Lower lobe of right lung (tissue), 2 donors: ENCODE measurements around the gene KLHL4. TPM values are rescaled to one million over a fixed set of nuclear protein-coding genes. Genes with fewer than 3 reads are reported as not detected.
A peak's percentile ranks its signal among the peaks of the same experiment; 100 is the strongest.
"Not testable (repeated sequence)": the region's sequence is repeated elsewhere in the genome, so short reads cannot be mapped to it uniquely, and the experiment has no call there.

Source experiments
- ATAC-seq, 2 donors: fragments of 200-7000 bp; cut with Tn5 transposase; one replicate each; pipeline ENCODE4 v1.9.1; 2020 to 2022; ENCODE audit warnings: mild to moderate bottlenecking in 2 of 2, moderate library complexity in 2 of 2
- DNase-seq: peaks from one replicate; pipeline ENCODE4 v3.0.0-alpha.2; 2020
- H3K27ac ChIP-seq: fragments of 200-600 bp; one replicate; pipeline ENCODE4 v1.8.0; 2022
- H3K27me3 ChIP-seq: fragments of 200-600 bp; one replicate; pipeline ENCODE4 v1.8.0; 2022; ENCODE audit warnings: low read depth
- H3K36me3 ChIP-seq: fragments of 200-600 bp; one replicate; pipeline ENCODE4 v1.8.0; 2022; ENCODE audit warnings: mild to moderate bottlenecking
- H3K4me1 ChIP-seq: fragments of 200-600 bp; one replicate; pipeline ENCODE4 v1.8.0; 2022
- H3K4me3 ChIP-seq: fragments of 200-600 bp; one replicate; pipeline ENCODE4 v1.8.0; 2022; ENCODE audit warnings: mild to moderate bottlenecking
- H3K9me3 ChIP-seq: fragments of 200-600 bp; one replicate; pipeline ENCODE4 v1.8.0; 2022
- CTCF ChIP-seq: fragments of 200-600 bp; IDR thresholded peaks from one replicate; pipeline ENCODE4 v1.8.0; 2022; ENCODE audit warnings: antibody characterized with exemption, mild to moderate bottlenecking
- intact Hi-C: fragments of 100-400 bp; cut with DNase I; formaldehyde crosslinking; loops from one replicate; pipeline ENCODE4 v1.11.0; 2022
- long read RNA-seq: library from polyadenylated mRNA; unstranded; transcript quantifications from one replicate; pipeline ENCODE4 v2.0.0, GENCODE V29; 2021
- total RNA-seq: library from RNA; stranded (reverse); fragmentation: NEBNext Ultra II Directional; extraction: Animal tissue kit (Norgen Biotek cat#: 25700); gene quantifications from one replicate; pipeline ENCODE4 v1.2.1, GENCODE V29; 2021
- donor health status: DM: no; HTN: yes; CAD: no; lungs with severe emphysema.

The KLHL4 gene
- total RNA-seq = 1.6 TPM
- long read RNA-seq, full-length matches to known transcripts = 2 of 3 reads
- long read RNA-seq, partial matches to known transcripts = 1 of 3 reads
- long read RNA-seq, other reads (novel, unspliced or antisense) = 0 of 3 reads

DNA sequence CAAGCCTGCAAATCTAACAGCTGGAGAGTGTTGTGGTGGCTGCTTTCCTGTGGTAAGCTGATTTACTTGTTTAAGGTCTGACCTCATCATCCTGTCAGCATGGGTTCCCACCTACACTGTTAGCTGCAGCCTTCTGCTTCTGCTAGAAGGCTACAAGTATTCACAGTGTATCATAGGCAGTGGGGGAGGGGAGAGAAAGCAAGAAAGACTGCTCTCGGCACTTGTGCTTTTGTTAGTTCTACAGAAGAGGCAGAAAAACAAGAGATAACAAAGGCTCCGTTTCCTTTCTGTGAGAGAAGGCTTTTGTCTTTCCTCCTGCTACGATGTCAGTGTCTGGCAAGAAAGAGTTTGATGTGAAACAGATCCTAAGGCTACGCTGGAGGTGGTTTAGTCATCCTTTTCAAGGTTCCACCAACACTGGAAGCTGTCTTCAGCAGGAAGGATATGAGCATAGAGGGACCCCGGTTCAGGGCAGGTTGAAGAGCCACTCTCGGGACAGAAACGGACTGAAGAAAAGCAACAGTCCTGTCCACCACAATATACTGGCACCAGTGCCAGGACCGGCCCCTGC, at the start of gene KLHL4:
TSS of gene KLHL4 (plus strand) at position 232 of the 571 bp plus-strand sequence. CDS start at position 324, 92 bp downstream.
- no peaks in the 10 kb centered on the region for H3K9me3 ChIP-seq
- DNase-seq (no peak), ATAC-seq (no peak)
- intact Hi-C loops = no loop called here
- H3K27me3 ChIP-seq = no peaks in the 10 kb centered on the region
- H3K36me3 ChIP-seq = no peaks in the 10 kb centered on the region
- peak within 1 kb of the TSS; percentile 29 for H3K4me3 ChIP-seq
- H3K27ac ChIP-seq = no peak within 1 kb of the TSS
- no peaks in the 10 kb centered on the region for H3K4me1 ChIP-seq
- no peak for TF ChIP-seq CTCF

DNA sequence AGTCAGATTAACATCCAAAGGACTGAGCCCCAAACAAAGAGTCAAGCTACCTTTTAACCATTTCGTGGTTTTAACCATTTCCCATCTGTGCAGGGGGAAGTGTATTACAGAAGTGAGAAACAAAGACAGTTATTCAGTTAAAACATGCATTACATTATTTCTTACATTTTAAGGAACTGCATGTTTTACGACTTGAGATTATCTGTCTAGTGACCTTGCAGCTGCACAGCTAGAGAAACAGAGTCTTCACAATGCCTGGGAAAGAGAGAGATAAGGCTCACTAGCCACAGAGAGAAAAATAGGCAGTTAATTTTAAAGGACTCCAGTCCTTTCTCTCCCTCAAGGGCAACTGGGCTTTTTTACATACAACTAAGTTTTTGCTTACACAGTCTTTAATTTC, 48.7 kb upstream of the KLHL4 start:
- Histone ChIP-seq H3K27ac (no peak overlapping the region), H3K9me3 (no peaks in the 10 kb centered on the region), H3K4me1 (no peaks in the 10 kb centered on the region), H3K4me3 (no peak overlapping the region), H3K27me3 (no peaks in the 10 kb centered on the region), H3K36me3 (no peaks in the 10 kb centered on the region)
- ATAC-seq = no peak
- intact Hi-C loops = no loop called here
- no peak for TF ChIP-seq CTCF
- no peak for DNase-seq

DNA sequence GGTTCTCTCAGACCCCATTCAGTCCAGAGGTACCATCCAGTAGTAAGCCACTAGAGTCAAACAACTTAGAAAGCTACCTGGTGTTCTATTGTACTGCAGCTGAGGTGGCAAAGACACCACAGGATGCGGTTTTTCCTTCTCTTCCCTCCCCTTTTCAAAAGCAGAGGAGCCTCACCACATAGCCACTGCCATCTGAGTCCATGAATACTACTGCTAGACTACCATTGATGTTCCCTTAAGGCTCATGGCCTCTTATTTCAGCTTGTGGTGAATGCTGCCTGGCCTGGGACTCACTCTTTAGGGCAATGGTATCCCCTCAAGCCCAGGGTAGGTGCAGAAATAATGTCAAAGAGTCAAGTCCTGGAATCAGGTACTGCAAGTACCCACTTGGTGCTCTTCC, 41.8 kb upstream of the KLHL4 start:
- intact Hi-C loops = no loop called here
- TF ChIP-seq CTCF = no peak
- no peaks in the 10 kb centered on the region for H3K9me3 ChIP-seq
- H3K4me3 ChIP-seq = no peak overlapping the region
- H3K4me1 ChIP-seq = no peaks in the 10 kb centered on the region
- no peaks in the 10 kb centered on the region for H3K27me3 ChIP-seq
- no peaks in the 10 kb centered on the region for H3K36me3 ChIP-seq
- no peak for ATAC-seq
- H3K27ac ChIP-seq = no peak overlapping the region
- DNase-seq = no peak

DNA sequence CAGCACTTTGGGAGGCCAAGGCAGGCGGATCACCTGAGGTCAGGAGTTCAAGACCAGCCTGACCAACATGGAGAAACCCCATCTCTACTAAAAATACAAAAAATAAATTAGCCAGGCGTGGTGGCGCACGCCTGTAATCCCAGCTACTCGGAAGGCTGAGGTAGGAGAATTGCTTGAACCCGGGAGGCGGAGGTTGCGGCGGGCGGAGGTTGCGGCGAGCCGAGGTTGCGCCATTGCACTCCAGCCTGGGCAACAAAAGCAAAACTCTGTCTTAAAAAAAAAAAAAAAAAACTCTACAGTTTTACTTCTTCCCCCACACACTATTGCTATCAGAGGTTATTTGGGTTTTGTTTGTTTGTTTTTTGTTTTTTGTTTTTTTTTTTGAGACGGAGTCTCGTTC, 38.9 kb upstream of the KLHL4 start:
- H3K27ac ChIP-seq, DNase-seq, intact Hi-C loops, ATAC-seq, H3K4me3 ChIP-seq, H3K27me3 ChIP-seq, H3K4me1 ChIP-seq, H3K36me3 ChIP-seq, H3K9me3 ChIP-seq: not testable (repeated sequence)

- Histone ChIP-seq H3K4me3 (no peak overlapping the region), H3K36me3 (no peaks in the 10 kb centered on the region), H3K27me3 (no peaks in the 10 kb centered on the region), H3K27ac (no peak overlapping the region), H3K9me3 (no peaks in the 10 kb centered on the region), H3K4me1 (no peaks in the 10 kb centered on the region)
- DNase-seq = no peak
- TF ChIP-seq CTCF = no peak
- ATAC-seq = no peak
- intact Hi-C loops = no loop called here
Measured at GRCh38 chrX:87489071-87489470, 28.5 kb upstream of the KLHL4 start.

DNA sequence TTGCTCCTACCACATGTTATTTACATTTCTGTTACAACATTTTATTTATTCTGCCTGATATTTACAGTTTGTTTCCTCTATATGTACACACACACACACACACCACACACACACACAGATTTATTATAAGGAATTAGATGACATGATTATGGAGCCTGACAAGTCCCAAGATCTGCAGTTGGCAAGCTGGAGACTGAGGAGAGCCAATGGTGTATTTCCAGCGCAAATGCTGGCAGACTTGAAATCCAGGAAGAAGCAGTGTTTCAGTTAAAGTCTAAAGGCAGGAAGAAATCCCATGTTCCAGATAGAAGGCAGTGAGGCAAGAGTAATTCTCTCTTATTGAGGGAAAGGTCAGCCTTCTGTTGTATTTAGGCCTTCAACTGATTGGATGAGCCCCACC, 1.8 kb upstream of the KLHL4 start:
- intact Hi-C loops = no loop called here
- Histone ChIP-seq H3K4me3 (no peak overlapping the region), H3K4me1 (no peaks in the 10 kb centered on the region), H3K27ac (no peak overlapping the region), H3K27me3 (no peaks in the 10 kb centered on the region), H3K36me3 (no peaks in the 10 kb centered on the region), H3K9me3 (no peaks in the 10 kb centered on the region)
- DNase-seq (no peak), ATAC-seq (no peak)
- no peak for TF ChIP-seq CTCF
